GM21619 (cell line): Measurements from ENCODE around the gene EGLN3.

Experiments used
- ATAC-seq: cut with Tn5 transposase; IDR thresholded peaks from one replicate; pipeline ENCODE4 v1.9.1; 2021; ENCODE audit not compliant: unreplicated experiment

The EGLN3 gene

GRCh38 chr14:33915682-33916081, 35.2 kb downstream of the EGLN3 start:
- no peak for ATAC-seq

GRCh38 chr14:33914676-33915516, 36.0 kb downstream of the EGLN3 start:
- no peak for ATAC-seq

- no peak for ATAC-seq
Observed at GRCh38 chr14:33911046-33911445, 39.8 kb downstream of the EGLN3 start.

- ATAC-seq: no peak
Observed at GRCh38 chr14:33910435-33910834, 40.4 kb downstream of the EGLN3 start.

DNA sequence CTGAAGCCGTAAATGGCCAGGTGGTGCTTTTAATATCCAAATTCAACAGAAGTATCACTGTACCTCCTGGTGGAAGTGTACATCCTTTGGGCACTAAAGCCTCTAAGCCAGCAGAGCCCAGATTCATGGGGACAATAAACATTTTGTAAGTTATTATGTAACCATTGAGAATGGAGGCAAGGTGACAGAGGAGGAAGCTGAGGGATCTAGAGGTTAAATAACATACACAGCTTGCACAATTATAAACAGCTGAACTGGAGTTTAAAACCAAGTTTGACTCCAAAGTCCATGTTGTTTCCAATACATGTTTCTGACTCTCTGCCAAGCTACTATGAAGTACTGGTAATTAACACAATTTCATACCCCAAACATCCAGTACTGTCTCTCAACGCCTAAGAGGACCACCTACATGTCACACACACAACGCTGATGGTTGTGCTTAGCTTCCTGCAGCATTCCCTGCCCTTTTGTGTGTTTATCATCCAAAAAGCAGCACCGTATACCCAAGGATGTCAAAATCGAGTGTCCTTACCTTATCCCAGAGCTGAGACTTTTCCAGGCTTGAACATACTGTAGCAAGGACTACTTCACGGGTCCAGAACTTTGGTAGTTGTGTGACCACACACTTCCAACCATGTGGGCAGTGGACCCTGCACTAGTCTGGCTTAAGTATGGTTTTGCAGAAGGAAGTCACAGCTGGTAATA, 41.3 kb downstream of the EGLN3 start:
- ATAC-seq: no peak

GRCh38 chr14:33908540-33909223, 42.2 kb downstream of the EGLN3 start:
- ATAC-seq: no peak

- ATAC-seq: no peak
Observed at GRCh38 chr14:33906968-33907367, 43.9 kb downstream of the EGLN3 start.

DNA sequence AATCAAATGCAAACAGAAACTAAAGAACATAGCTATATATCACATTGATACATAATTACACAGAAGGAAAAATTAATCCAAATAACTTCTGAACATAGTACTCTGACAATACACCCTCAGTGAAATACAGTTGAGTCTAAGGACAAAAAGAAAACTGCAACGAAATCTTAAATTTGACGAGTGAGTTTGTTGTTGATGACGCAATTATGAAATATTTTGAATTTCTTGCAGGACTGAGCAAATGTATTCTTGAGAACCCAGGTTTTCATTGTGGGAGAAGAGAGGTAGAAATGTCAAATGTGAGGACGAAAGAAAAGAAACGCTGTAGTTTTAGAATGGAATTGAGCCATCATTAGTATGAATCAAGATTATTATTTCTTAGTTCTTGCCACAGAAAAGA, 46.3 kb downstream of the EGLN3 start:
- ATAC-seq: no peak

GRCh38 chr14:33903369-33903768, 47.5 kb downstream of the EGLN3 start:
- ATAC-seq: no peak

GRCh38 chr14:33902363-33902762, 48.5 kb downstream of the EGLN3 start:
- no peak for ATAC-seq

DNA sequence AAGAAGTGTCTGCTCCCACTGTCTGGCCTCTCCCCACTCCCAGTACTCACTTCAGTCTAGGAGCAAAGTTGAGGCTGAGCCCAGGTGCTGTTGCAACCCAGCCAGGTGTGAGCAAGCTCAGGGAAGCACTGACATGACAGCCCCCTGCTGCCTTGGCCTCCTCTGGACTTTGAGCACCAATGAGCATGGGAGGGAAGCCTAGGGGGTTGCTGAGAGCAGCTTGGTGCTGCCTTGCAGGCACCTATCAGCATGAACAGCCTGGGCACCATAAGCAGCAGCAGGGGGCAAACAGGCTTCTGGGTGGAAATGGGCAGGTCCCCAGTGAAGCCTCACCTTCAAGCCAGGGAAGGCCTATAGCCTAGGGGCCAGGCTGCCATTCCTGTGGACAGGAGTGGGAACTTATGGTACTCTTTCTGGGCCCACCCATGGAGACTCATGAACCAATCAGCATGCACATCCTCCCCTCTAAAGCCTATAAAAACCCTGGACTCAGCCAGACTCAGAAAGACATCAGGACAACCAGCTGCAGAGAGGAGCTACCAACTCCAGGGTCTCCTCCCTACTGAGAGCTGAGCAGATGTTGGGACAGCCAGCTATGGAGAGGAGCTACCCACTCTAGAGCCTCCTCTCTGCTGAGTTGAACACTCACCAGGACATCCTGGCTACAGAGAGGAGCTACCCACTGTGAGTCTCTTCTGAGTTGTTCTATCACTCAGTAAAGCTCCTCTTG, 49.3 kb downstream of the EGLN3 start:
- ATAC-seq: no peak

GRCh38 chr14:33900706-33901105, 50.2 kb downstream of the EGLN3 start:
- ATAC-seq: no peak

DNA sequence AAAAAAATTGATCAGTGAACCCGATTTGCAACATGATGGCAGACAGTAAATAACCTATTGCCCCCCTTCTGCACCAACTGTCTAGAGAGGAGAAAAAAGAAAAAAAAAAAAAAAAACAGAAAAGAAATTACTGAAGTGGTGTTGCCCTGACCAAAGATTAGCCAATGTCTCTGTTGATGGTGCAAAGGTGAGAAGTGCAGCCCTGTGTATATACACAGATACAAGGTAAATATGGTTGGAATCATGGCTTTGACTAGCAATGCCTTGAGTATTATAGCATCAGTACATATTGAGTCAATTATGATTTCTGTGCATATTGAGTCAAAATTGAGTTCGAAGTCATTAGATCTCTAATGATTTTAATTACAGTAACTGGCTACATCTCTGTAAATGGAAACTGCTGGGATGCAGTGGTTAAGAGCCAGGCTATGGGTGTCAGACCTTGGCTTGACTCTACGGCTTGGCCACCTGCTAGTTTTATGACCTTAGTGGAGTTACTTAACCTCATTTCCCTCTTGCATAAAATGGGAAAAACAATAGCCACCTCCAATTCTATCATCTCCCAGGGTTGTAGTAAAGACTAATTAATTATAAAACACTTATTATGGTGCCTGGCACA, 51.0 kb downstream of the EGLN3 start:
- no peak for ATAC-seq

DNA sequence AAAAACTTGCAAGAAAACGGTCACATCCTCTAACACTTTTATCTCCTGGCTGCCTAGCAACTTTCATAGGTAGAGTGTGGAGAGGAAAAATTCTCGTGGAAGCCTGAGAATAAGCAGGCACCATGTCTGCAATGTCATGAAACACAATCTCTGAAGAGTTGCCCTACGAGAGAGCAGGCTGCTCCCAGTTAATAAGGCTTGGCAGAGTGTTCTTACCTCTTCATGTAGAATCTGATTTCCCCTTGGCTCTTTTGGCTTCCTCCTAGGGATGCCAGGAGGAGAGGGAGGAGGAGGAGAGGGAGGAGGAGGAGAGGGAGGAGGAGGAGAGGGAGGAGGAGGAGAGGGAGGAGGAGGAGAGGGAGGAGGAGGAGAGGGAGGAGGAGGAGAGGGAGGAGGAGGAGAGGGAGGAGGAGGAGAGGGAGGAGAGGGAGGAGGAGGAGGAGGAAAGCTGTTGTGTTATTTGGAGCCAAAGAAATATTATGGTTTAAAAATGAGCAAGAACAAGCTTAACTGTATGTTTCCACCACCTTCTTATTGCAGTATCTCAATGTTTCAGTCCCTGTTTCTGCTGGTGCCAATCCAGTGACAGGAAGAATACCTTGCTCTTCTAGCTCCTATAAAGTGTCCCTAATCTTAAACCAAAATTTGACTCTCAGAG, 52.9 kb downstream of the EGLN3 start:
- no peak for ATAC-seq

DNA sequence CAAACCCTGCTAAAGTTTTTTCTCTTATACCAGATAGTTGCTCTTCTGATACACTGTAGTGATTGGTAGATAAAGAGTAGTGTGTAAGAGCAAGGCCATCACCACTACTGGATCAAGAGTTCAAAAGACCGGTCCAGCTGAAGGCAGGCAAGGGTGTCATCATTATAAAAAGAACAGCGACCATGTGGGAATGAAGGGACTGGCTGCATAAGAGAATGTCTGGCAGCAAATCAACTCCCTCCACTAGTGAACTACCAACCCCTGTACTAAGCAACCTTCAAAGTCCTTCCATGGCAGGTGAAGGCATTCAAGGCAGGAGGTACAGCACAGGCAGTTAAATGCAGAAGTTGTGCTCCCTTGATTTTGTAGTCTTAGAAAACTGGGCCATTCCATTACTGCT, 53.5 kb downstream of the EGLN3 start:
- no peak for ATAC-seq

- no peak for ATAC-seq
Observed at GRCh38 chr14:33894339-33894738, 56.5 kb downstream of the EGLN3 start.

GRCh38 chr14:33891700-33892099, 59.2 kb downstream of the EGLN3 start:
- ATAC-seq: no peak

DNA sequence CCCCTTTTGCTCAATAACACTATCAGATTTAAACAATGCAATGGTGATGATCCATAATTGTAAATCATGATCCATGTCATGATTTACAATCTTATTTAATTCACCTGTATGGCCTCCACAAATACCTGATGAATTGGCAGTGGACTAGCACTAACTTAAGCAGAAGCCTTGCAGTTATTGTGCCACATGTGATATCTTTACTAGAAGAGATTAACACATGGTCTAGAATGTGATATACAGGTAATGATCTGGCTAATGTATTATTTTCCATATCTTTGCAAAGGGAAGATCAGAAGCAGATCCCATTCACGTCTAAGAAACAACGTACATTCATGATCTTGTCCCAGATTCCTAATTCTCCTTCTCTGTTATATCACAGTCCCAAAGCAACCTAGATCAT, 66.0 kb downstream of the EGLN3 start:
- no peak for ATAC-seq

- ATAC-seq: no peak
Observed at GRCh38 chr14:33880330-33880729, 70.5 kb downstream of the EGLN3 start.

GRCh38 chr14:33879684-33880286, 71.1 kb downstream of the EGLN3 start:
- ATAC-seq: no peak
